Fibroblast of peridontal ligament (primary cell): Measurements from ENCODE around the gene ZNG1A.
A peak's percentile ranks its signal among the peaks of the same experiment; 100 is the strongest.
"Not testable (repeated sequence)": the region's sequence is repeated elsewhere in the genome, so short reads cannot be mapped to it uniquely, and the experiment has no call there.

Source experiments
- DNase-seq: peaks from one replicate; pipeline ENCODE4 v3.0.0-alpha.2; 2010; ENCODE audit errors: extremely low read depth

The ZNG1A gene

GRCh38 chr9:178140-178825 is 573 bp downstream of the ZNG1A start:
- DNase-seq: not testable (repeated sequence)

- not testable (repeated sequence) for DNase-seq
Measured at GRCh38 chr9:169757-170156, 9.1 kb downstream of the ZNG1A start.

- peak; percentile 43 for DNase-seq
Measured at GRCh38 chr9:159871-160270, 19.0 kb downstream of the ZNG1A start.

- not testable (repeated sequence) for DNase-seq
Measured at GRCh38 chr9:151173-151572, 27.7 kb downstream of the ZNG1A start.

GRCh38 chr9:139880-140279 is 39.0 kb downstream of the ZNG1A start:
- not testable (repeated sequence) for DNase-seq

- DNase-seq: not testable (repeated sequence)
Measured at GRCh38 chr9:117995-118467, 60.8 kb downstream of the ZNG1A start, which contains the start of gene FOXD4. TSS of gene FOXD4 (minus strand) at chr9:118417. CDS start at chr9:118119, 298 bp downstream.

- not testable (repeated sequence) for DNase-seq
Measured at GRCh38 chr9:117144-117994, 61.5 kb downstream of the ZNG1A start.

GRCh38 chr9:116239-117077 is 62.4 kb downstream of the ZNG1A start:
- not testable (repeated sequence) for DNase-seq

GRCh38 chr9:115118-115451 is 63.8 kb downstream of the ZNG1A start:
- DNase-seq: not testable (repeated sequence)

- not testable (repeated sequence) for DNase-seq
Measured at GRCh38 chr9:114267-115117, 64.4 kb downstream of the ZNG1A start.

GRCh38 chr9:113468-114266 is 65.2 kb downstream of the ZNG1A start:
- DNase-seq: not testable (repeated sequence)

- not testable (repeated sequence) for DNase-seq
Measured at GRCh38 chr9:112589-113467, 66.0 kb downstream of the ZNG1A start.

GRCh38 chr9:110672-111071 is 68.2 kb downstream of the ZNG1A start:
- not testable (repeated sequence) for DNase-seq

GRCh38 chr9:109540-109939 is 69.3 kb downstream of the ZNG1A start:
- DNase-seq: not testable (repeated sequence)

- not testable (repeated sequence) for DNase-seq
Measured at GRCh38 chr9:108742-109495, 69.9 kb downstream of the ZNG1A start.

GRCh38 chr9:105991-106390 is 72.9 kb downstream of the ZNG1A start:
- not testable (repeated sequence) for DNase-seq

- DNase-seq: not testable (repeated sequence)
Measured at GRCh38 chr9:100430-100829, 78.4 kb downstream of the ZNG1A start.

- not testable (repeated sequence) for DNase-seq
Measured at GRCh38 chr9:99867-100266, 79.0 kb downstream of the ZNG1A start.
